Left renal pelvis (tissue), 4 donors: ENCODE data around the gene MRPS24. TPM values are rescaled to one million over a fixed set of nuclear protein-coding genes. Genes with fewer than 3 reads are reported as not detected.
"Not testable (repeated sequence)": the region's sequence is repeated elsewhere in the genome, so short reads cannot be mapped to it uniquely, and the experiment has no call there.

Experiments used
- DNase-seq, 4 donors: peaks; one replicate each; pipeline ENCODE4 v3.0.0-alpha.2; 2013; ENCODE audit warnings: low read depth in 4 of 4, low spot score in 3 of 4
- polyA plus RNA-seq, 4 donors: library from polyadenylated mRNA; unstranded; fragments of 120-200 nt; gene quantifications; one replicate each; pipeline ENCODE4 v1.2.1, GENCODE V29; 2013; ENCODE audit not compliant: insufficient read length in 4 of 4

Gene MRPS24
- polyA plus RNA-seq, 4 donors = 54.0 to 97.7 (median 71.3) TPM

GRCh38 chr7:43843296-43843695, 26.0 kb downstream of the MRPS24 start:
- DNase-seq = no peak

DNA sequence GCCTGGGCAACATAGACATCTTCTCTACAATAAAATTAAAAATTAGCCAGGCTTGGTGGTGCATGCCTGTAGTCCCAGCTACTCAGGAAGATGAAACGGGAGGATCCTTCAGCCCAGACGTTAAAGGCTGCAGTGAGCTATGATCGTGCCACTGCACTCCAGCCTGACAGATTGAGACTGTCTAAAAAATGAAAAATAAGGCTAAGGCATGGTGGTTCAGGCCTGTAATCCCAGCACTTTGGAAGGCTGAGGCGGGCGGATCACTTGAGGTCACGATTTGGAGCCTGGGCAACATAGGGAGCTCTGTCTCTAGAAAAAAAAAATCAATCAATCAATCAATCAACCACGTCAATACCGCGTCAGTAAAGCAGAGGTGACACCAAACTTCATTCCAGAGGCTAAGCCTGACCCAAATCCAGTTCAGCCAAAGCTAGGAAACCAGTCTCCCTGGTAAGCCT, 31.1 kb downstream of the MRPS24 start:
- DNase-seq = no peak

GRCh38 chr7:43834463-43835251, 34.7 kb downstream of the MRPS24 start:
- no peak for DNase-seq

DNA sequence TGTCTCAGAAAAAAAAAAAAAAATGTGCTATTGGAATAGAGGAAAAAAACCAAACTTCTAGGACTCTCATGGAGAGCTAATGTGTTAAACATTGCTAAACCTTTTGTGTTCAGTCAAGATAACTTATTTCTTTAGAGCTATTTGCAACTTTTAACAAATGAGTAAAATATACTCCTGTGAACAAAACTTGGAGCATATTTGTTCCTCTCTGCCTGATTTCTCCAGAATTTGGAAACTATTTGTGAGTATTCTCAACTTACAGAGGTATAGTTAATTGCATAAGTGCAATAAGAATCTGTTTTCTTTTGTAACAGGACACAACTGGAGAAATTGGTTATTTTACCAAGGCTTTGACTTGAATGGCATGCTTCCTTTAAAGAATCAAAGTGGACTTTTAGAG, 38.4 kb downstream of the MRPS24 start:
- DNase-seq = not testable (repeated sequence)

DNA sequence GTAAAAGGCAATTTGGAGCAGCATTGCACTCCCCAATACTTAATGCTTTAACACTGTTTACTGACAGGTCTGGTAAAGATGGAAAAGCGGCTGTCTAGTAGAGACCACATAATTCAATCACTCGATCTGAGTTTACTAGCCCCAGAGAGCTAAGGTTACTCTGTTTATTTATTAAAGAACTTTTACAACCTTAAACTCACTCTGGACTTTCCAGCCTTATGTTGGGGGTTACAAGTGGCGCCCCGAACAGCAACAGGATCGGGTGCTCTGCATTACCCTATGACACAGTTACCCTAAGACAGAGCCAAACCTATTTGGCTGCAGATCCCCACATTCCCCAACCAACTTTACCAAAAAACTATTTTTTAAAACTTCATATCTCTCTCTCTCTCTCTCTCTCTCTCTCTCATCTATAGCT, 43.9 kb downstream of the MRPS24 start:
- DNase-seq = no peak

DNA sequence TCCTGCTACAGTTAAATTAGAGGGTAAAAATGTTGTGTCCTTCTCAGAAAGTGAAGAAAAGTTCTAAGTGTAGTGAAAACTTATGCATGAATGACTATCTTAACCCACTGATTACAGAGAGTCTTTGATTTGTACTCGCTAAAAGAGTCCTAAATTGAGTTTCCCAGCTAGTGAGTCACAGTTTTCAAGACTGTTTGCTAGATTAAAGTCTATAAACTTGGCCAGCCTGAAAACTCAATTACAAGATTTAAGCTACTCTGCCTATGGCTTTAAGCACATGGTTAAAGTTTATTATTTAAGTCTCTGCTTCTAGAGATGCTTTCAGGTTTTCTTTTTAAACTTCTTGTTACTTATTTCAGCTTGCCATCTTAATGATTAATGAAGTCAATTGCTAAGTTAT, 44.4 kb downstream of the MRPS24 start:
- no peak for DNase-seq

GRCh38 chr7:43824513-43824912, 44.8 kb downstream of the MRPS24 start:
- not testable (repeated sequence) for DNase-seq

DNA sequence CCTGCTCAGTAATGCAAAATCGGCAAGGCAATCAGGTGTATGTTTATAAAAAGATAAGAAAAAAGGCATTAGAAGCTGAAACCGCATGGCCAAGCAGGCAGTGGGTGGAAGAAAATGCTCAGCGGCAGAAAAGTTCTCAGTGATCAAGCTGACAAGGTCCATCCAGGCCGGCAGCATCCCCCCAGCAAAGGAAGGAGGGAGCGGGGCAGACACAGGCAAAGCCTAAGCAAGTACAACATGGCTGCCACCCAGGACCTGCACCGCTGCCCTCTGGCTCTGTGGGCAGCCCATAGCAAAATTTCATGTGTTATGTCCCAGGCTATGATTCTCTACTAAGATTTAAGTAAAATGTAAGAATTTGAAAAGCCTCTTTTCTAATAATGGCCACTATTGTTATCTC, 45.4 kb downstream of the MRPS24 start:
- DNase-seq = no peak

DNA sequence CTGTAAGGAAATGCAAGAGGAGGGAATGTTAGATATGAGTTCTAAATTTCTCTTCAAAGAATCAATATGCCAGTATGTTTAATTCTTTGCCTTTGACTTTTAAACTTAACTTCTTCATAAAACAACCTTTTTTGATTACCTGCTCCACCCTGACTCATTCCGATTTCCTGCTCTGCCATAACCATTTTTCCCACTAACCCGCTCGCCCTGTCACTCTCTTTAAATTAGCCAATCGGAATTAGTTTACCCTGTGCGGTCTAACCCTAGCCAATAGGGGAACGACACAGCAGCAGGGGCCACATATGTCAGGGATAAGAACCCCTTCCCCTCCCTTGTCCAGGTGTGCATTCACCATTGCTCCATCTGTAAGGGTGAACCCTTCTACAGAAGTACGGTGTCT, 45.9 kb downstream of the MRPS24 start:
- not testable (repeated sequence) for DNase-seq

Other genes with a start within 250 kb of the MRPS24 start
- gene COA1, start 140.0 kb downstream of the MRPS24 start, polyA plus RNA-seq = 10 to 100 TPM; 45.9 to 76.8 (median 68.4) TPM
- gene BLVRA, start 110.8 kb downstream of the MRPS24 start, polyA plus RNA-seq = 10 to 100 TPM; 41.8 to 57.2 (median 48.9) TPM
- gene URGCP, start 37.1 kb upstream of the MRPS24 start, polyA plus RNA-seq = 10 to 100 TPM; 28.7 to 39.6 (median 30.6) TPM
- 10 to 100 TPM; 18.7 to 26.8 (median 21.3) TPM for gene UBE2D4, start 56.9 kb upstream of the MRPS24 start, polyA plus RNA-seq
- gene SPDYE1, start 128.4 kb upstream of the MRPS24 start, polyA plus RNA-seq = 1 to 10 TPM in 2 of 4 donors, under 1 TPM in 2; 0.60 to 1.2 (median 0.98) TPM
- gene DBNL, start 175.2 kb upstream of the MRPS24 start, polyA plus RNA-seq = 10 to 100 TPM; 58.3 to 78.7 (median 64.2) TPM
- gene PGAM2, start 196.1 kb upstream of the MRPS24 start, polyA plus RNA-seq = 1 to 10 TPM in 3 of 4 donors, under 1 TPM in 1; 0.26 to 2.8 (median 1.6) TPM
- gene POLM, start 213.0 kb upstream of the MRPS24 start, polyA plus RNA-seq = 10 to 100 TPM; 10.9 to 33.8 (median 19.7) TPM
- gene AEBP1, start 234.8 kb upstream of the MRPS24 start, polyA plus RNA-seq = 100 to 1,000 TPM in 1 of 4 donors, 10 to 100 TPM in 3; 64.8 to 169 (median 78.0) TPM